ENCODE measurements around the gene ZNF608. TPM values are rescaled to one million over a fixed set of nuclear protein-coding genes. Genes with fewer than 3 reads are reported as not detected.
A peak's percentile ranks its signal among the peaks of the same experiment; 100 is the strongest.

The ZNF608 gene
- polyA plus RNA-seq, 4 donors: 56.4 to 80.4 (median 64.0) TPM

DNA sequence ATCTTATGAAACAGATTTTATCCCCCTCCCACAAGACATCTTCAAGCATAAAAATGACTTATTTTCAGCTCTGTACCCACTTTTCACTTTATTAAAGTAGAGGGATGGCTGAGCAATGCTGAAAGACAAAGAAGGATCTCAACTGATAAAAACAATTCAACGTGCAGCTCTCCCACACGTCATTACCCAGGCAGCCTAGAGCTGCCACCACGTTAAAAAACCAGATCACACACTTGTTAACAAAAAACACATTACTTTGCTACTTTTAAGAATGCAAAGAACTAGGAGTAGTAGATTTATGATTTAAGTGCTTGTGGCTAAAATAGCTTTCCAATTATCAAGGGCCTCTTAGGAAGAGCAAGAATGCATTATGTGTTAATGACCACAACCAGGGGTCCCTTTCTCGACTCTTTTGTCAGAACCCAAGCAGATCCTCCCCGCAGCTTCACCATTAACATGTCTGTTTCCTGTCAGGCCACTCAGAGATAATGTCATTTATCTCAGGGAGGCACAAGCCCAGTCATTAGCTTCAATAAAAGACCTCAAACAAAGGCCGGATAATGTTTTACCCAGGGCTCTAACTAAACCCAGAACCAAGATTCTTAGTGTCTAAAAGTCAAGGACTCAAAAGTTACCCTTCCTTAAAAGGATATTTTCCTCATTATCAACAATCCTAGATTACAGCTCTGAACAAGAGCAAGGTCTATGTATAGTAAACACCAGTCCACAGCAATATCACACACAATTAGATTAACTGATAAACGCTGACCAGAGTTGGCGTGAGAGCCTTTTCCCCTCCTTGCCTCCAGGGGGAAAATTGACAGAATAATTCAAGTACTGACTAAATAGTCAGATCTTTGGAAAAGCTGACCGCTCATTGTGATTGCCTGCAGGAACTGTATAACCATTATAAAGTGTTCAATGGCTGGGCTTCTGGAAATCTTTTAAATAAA, 7.5 kb downstream of the ZNF608 start:
- DNase-seq (ENCODE audit: low read depth in 4 of 4, low spot score in 2 of 4): no peak

DNA sequence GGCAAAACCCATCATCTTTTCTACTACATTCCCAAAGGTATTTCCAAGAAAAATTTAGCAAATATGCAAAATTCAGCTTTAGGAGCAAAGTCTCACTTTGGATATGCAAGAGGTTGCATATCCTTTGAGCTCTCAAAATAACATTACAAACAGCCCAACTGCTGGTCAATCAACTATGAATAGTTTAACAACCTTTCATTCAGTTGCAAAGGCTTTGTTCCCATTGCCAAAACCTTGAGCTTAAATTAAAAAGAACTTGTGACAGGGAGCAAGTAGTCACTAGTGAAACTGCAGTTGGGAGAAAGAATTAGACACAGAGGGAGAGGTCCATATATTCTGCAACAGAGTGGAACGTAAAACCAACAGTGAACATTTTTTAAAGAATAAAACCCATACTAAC, 8.8 kb downstream of the ZNF608 start:
- no peak for DNase-seq (ENCODE audit: low read depth in 4 of 4, low spot score in 2 of 4)

DNA sequence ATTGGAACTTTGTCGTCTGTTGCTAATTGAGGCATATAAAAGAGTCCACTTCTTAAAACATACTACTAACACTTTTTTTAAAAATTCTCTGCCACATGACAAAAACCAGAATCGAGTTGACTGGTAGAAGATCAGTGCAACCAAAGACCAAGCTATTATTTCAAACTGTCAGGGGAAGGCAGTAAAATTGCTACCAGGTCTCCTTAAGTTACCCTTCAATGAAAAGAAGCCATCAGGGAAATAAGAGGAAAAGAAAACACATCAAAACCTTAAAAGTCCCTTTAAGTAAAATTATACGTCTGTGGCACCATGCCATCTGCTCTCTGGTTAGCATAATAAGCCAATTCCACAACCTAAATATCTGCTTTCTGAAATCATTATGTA, 9.6 kb downstream of the ZNF608 start:
- no peak for DNase-seq (ENCODE audit: low read depth in 4 of 4, low spot score in 2 of 4)

DNA sequence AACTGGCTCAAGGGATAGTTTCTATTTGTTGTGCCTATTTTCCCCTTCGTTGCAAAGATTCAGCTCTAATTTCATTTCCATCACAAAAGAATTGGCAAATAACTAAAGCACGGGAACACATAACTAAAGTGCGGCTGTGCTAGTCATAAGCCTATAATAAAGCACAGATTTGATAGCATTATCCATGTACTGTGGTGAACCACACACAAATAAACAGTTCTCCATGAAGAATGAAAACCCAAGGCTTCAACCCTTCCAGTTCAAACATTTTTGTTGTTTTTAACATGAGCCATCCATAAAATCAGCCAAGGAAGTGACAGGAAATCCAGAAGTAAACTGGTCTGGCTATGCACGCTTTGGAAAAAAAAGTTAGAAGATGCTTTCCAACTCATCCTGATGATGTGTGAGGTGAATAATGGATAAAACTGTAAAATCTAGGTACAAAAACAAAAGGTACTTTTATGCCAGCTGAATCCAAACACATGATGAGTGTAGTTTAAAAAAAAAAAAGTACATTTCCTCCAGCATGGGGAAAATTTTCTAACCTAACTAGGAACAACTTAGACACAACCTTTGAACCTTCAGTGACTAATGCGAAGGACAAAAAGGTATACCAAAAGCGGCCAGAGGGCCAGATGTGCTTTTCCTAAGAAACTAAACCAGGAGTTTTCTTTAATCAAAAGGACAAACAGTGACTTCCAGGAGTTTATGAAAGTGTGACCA, 10.2 kb downstream of the ZNF608 start:
- no peak for DNase-seq (ENCODE audit: low read depth in 4 of 4, low spot score in 2 of 4)

DNA sequence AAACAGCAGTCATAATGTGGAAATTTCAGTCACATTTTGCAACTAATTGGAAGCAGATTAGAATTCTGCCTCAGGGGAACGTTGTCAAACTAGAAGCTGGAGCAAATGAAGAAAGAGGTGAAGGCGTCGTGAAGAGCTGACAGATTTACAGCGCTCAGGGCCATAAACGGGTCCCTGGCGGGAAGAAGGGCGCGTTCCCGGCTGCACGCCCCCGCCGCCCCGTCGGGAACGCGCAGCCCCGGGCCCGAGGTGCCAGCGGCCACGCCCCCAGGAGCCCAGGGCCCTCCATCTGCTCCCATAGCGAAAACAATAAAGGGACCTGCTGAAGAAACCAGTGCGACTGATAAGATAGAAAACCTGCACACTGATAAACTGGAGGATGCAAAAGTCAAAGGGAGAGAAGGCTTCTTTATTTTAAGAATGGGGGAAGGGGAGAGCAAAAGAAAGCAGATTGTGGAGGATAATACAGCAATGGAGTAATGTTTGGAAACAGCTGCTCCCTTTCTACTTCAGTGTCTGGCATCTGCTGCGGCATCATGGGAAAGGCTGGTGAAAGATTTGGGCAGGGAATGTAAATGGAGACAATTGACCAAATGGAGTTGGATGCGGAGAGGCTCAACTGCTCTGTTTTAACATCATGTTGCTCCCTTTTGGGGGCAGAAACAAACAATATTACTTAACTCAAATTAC, 11.1 kb downstream of the ZNF608 start:
- peak in 1 of 4 donors; percentile 52 for DNase-seq (ENCODE audit: low read depth in 4 of 4, low spot score in 2 of 4)

DNA sequence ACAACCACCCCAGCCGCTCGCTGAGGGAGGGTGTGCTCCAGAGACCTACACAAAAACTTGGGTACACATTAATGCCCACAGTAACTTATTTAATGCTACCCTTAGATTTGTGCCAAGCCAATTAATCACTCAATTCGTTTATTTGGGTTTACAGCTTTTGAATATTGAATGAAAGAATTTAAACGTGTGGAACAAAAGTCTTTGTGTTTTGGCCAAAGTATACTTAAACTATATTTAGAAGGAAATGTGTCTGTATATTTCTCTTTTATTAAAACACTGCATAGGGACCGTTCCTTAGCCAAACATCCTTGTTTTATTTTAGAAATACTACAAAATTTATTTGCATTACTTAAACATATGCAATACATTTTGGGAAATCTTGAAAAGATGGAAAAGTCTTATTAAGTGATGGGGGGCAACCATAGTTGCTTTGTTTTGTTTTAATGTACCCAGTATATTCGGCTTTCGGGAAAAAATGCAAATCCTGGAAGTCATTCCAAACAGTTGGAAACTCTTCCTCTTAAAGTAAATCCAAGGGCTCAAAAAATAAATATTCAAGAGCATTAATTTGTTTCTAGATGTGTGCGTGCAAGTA, 11.8 kb downstream of the ZNF608 start:
- DNase-seq (ENCODE audit: low read depth in 4 of 4, low spot score in 2 of 4): no peak

DNA sequence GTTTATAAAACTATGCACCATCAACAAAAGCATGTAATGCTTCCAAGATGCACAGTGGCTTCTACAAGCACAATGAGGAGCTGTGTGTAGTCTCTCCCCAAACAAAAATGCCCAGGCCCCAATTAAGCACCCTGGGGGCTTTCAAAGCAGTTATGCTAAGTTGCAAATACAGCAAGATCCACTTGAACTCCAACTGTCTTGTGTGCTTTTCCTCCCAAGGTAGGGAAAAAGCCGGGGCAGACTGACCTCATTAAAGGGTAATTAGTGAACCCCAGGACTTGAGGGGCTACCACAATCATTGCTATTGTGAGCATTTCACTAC, 13.1 kb downstream of the ZNF608 start:
- DNase-seq (ENCODE audit: low read depth in 4 of 4, low spot score in 2 of 4): no peak

DNA sequence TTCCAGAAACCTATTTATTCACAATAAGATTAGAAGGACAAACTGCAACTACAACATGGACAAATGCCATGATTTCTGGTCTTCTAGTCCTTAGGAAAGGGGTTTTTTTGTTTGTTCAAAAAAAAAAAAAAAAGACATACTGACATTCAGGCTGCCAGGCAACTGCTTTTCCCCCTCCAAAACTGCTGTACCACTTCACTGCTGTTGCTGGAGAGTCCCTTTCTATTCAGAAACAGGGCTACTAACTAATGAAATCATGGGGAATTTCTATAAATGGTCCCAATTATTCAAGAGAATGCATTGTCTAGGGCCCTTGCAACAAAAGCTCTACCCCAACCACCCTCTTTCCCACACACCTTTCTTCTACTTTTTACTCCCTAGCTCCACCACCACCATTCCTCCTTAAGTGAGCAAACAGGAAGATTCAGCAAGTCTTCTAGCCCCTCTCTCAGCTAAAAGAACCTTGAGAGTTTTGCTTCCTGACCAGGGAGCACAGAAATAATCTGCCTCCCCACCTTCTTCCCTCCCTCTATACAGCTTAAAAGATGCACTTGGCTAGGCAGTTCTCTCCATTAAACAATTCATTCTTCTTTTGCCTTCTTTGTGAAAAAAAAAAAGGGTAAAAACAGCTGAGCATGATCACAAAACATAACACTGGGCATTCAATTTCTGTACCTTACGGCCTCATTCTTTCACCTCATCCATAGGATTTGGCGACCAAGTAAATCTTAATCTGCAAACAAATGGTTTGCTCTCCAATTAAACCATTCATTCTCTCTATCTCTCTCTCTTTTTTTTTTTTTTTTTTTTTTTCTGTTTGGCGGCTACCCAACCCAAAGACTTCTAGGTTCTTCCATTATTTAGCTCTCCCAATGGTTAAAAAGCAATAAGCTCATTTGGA, 13.8 kb downstream of the ZNF608 start:
- DNase-seq (ENCODE audit: low read depth in 4 of 4, low spot score in 2 of 4): no peak

DNA sequence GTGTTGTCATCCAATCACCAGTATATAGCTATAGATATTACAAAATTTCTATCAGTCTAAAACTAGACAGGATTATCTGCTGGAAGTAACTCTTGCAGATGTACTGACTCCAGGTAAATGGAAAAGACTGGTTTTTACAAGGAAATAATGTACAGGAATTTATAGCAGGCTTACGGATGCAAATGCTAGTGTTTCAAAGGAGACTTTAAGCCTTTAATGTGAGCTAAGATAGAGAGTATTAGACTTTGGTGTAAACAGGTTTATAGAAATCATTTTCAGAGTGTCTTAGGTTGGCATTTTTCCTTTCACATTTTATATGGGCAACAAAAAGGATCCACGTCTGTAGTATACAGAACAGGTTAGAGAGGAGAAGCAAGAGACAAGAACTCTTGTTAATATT, 16.1 kb downstream of the ZNF608 start:
- no peak for DNase-seq (ENCODE audit: low read depth in 4 of 4, low spot score in 2 of 4)

DNA sequence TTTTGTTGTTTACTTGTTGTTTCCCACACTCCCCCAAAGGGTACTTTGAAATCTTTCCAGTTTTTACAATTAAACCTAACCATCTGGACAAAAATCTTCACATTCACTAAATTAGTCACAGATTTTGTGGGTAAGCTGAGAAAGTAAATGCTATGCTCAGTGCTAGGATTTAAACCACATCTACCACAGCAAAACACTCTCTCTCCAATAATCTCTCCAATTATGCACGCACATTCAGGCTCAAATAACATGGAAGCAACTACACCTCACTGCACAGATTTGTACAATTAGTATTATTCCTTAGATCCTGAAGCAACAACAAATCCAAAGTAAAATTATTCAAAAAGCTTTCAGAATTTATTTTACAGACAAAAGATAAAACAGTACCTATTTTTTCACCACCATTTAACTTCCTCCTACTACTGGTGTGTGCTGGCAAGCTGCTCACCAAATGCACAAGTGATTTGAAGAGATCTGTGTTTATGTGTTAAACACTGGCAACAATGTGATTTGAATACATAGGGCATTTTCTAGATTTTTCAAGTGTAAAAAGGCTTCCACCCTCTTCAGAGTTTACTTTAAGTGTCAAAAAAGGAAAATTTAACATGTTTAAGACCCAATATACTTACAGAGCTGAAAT, 16.6 kb downstream of the ZNF608 start:
- DNase-seq (ENCODE audit: low read depth in 4 of 4, low spot score in 2 of 4): no peak

DNA sequence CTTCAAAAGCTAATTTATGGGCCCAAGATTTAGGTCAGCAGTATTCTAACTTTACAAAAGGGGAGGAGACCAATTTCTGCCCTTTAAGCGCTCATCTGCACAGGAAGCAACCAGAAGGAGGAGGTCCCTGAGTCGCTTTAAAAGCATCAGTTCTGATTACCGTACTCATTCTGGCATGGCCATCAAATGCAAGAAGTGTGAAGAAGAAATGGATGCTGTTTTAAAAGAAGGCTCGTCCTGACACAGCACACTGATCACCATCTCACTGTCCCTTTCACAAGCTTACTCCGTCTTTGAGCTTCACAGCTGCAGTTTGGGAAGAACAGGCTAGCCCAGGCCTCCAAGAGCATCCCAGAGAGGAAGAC, 17.5 kb downstream of the ZNF608 start:
- DNase-seq (ENCODE audit: low read depth in 4 of 4, low spot score in 2 of 4): no peak

DNA sequence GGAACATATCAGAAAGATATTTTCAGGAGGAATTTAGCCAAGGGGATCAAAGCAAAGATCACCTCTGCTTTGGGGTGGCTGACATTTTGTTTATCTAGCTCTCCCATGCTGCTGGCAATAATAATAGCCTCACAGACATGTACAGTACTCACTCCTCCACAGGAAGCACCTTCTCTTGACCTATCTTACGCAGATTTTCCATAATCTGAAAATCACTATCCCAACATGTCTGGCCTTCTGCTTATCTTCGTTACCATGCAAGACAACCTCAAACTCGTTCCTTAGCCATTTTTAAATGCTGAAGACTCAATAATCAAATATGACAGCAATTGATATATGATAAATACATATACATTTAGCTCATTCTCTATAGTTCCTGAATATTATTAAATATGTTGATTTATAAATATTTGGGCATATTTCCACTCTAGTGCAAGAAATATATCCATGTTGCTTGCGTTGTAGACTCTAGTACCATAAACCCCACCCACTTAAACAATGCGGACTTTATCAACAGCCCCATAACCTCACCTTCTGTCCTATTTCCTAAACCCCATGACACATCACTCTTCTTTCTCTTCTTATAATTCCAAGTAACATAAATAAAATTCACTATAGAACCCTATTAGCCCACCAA, 18.0 kb downstream of the ZNF608 start:
- no peak for DNase-seq (ENCODE audit: low read depth in 4 of 4, low spot score in 2 of 4)

DNA sequence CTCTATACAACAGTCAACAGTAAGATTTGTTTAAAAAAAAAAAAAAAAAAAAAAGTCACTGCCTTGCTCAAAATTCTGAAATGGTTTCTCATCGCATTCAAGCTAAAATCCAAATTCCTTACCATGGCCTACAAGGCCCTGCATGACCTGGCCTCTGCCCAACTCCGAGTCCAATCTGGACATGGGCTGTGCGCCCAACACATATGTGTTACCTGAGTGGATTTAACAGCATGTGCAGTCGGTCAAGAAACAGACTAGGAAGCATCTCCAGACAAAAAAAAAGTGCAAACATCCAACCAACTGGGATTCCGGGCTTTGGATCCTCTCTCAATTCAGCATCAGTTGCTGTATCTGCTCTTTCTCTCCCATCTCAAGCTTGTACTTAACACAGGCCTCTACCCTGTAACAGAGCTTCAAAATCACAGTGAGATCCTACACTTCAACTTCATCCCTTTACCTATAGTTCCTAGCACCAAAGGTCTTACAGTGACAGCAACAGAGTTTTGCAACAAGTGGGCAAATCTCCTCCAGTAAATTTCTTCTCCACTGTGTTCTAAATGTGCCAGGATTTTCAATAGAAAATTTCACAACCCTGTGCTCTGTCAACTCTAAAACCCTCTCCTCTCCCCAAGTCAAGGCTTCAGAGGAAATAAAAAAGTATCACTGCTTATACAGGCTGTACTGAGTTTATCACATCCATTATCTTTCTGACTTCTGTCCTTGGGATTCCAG, 19.6 kb downstream of the ZNF608 start:
- no peak for DNase-seq (ENCODE audit: low read depth in 4 of 4, low spot score in 2 of 4)

DNA sequence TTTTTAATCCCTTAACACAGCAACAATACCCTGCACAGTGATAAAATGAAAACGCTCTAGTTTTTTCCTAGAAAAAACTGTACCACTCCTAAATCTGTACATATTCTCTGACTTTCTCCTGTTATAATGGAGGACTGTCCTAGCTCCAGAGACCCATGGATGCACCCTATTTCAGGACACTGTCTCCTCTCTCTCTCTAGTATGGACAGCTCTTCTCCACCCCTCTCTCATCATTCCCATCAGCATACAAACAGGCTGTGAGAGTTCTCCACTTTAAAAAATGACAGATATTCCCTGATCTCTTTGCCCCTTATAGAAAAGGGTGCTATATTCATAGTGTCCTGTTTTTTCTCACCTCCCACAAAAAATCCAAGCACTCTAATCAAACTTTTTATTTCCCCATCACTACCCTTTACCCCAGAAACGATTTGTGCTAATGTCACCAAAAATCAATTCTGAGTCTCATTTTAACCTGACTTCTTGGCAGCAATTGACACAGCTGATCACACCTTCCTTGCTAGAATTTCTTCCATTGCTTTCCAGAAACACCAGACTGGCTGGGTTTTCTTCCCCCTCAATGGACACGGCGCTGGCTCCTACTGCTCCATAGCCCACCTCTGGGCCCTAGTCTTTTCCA, 20.7 kb downstream of the ZNF608 start:
- DNase-seq (ENCODE audit: low read depth in 4 of 4, low spot score in 2 of 4): no peak

DNA sequence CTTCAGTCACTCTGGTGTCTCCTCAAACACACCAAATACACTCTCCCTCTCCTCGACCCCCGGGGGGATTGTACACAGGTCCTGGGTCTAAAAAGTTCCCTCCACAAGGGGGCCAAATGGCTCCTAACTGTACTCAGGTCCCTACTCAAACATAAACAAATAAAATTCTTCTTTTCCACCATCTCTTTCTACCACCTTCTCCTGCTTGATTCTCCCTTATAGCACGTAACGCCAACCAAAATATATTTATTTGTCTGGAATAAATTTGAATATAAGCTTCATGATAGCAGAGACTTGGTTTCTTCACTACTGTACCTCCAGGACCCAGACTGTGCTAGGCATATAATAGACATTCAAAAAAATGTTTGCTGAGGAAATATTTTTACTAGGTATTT, 21.4 kb downstream of the ZNF608 start:
- no peak for DNase-seq (ENCODE audit: low read depth in 4 of 4, low spot score in 2 of 4)

DNA sequence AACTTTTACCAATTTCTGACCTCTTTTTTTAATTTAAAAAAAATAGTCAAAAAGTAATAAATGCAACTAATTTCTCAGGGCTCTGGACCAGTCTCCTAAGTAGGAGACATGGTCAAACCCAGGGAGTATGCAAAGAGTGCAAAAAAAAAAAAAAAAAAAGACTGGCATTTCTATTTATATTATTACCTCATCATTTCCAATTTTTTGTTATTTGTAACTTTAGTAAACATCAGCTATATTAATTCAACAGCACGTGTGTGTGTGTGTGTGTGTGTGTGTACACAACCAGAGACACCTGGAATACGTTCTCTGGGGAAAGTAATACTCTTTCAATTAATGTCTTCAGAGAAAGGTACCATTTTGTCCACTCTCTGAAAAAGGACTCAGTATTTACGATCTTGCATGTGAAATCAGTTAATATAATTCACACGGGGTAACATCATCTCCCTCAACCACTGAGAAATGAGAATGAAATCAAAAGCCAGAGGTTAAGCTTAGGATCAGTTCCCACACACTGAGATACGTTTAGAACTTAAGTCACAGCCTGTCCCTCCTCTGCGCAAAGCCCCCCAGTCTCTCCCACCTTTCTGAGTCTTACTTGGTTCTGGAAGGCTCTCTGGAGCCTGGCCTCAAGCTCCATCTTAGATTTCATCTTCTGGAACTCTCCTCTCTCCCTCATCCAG, 21.9 kb downstream of the ZNF608 start:
- no peak for DNase-seq (ENCODE audit: low read depth in 4 of 4, low spot score in 2 of 4)

DNA sequence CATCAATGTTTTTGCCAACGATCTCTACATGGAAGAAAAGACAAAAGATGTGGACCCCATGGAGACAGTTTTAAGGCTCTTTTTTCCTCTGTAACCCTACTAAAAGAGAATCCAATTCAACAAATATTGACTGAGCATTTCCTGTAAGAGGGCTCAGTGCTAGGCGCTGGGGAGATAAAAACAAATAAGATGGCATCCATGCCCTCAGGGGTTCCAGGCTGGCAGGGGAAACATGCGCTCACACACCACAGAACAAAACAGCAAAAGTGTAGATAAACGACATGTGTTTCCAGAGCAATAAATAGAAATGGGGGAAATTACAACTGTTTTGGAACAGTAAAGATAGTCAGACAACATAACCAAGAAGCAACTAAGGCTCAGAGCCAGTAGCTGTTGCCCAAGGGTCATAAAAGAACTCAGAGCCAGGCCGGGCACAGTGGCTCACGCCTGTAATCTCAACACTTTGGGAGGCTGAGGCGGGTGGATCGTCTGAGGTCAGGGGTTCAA, 25.2 kb downstream of the ZNF608 start:
- no peak for DNase-seq (ENCODE audit: low read depth in 4 of 4, low spot score in 2 of 4)
